DMS79 treated with DMSO at 0.1 percent for 48 hours (cell line): Measurements from ENCODE around the gene OLIG1.

Experiments
- DNase-seq: peaks from one replicate; lab custom pipeline; 2025; lab: John Stamatoyannopoulos, UW

The OLIG1 gene

GRCh38 chr21:33063907-33064622 is 5.9 kb upstream of the OLIG1 start:
- no peak for DNase-seq

GRCh38 chr21:33064623-33065390 is 5.1 kb upstream of the OLIG1 start:
- no peak for DNase-seq

DNA sequence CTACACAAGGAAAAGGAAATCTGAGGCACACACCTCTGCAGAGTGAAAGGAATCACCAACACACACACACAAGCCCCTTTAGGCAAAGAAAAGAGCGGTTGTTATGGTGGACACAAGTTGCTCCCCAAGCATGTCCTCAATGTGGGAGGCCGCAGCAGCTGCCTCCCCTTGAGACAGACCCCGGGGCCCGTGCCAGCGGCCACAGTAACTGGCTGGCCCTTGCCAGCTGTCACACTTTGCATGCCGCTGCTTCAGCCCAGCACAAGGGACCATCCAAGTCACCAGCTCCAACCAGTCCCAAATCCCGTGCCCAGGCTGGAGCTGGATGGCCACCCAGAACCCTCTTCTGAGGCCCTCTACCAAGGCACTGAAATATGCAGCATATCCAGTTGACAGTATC is 2.9 kb upstream of the OLIG1 start:
- no peak for DNase-seq

GRCh38 chr21:33067457-33067856 is 2.5 kb upstream of the OLIG1 start:
- DNase-seq, result no peak

DNA sequence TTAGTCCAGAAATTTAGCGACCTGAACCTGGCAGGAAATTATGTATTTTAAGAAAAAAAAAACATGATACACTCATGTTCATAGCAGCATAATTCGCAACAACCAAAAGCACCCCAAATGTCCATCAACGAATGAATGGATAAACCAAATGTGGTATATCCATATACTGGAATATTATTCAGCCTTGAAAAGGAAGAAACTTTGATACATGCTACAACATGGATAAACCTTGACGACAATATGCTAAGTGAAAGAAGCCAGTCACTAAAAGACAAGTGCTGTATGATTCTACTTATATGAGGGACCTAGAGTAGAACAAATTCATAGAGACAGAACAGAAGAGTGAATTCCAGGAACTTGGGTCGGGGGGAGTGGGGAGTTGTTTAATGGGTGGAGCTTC is 698 bp upstream of the OLIG1 start:
- DNase-seq, result no peak

GRCh38 chr21:33069645-33069993 is 322 bp upstream of the OLIG1 start:
- DNase-seq, result no peak

DNA sequence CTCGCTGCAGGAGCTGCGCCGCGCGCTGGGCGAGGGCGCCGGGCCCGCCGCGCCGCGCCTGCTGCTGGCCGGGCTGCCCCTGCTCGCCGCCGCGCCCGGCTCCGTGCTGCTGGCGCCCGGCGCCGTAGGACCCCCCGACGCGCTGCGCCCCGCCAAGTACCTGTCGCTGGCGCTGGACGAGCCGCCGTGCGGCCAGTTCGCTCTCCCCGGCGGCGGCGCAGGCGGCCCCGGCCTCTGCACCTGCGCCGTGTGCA is 730 bp downstream of the OLIG1 start:
- DNase-seq, result no peak

DNA sequence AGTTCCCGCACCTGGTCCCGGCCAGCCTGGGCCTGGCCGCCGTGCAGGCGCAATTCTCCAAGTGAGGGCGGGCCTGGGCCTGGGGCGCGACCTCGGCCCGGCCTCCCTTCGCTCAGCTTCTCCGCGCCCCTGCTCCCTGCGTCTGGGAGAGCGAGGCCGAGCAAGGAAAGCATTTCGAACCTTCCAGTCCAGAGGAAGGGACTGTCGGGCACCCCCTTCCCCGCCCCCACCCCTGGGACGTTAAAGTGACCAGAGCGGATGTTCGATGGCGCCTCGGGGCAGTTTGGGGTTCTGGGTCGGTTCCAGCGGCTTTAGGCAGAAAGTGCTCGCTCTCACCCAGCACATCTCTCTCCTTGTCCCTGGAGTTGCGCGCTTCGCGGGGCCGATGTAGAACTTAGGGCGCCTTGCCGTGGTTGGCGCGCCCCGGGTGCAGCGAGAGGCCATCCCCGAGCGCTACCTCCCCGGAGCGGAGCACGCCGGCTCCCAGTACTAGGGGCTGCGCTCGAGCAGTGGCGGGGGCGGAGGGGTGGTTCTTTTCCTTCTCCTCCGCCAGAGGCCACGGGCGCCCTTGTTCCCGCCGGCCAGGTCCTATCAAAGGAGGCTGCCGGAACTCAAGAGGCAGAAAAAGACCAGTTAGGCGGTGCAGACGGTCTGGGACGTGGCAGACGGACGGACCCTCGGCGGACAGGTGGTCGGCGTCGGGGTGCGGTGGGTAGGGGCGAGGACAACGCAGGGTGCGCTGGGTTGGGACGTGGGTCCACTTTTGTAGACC is 1.2 kb downstream of the OLIG1 start:
- no peak for DNase-seq

GRCh38 chr21:33071770-33072306 is 1.9 kb downstream of the OLIG1 start:
- no peak for DNase-seq

GRCh38 chr21:33073636-33074035 is 3.7 kb downstream of the OLIG1 start:
- DNase-seq, result no peak

- DNase-seq, result no peak
Observed at GRCh38 chr21:33075128-33075527, 5.2 kb downstream of the OLIG1 start.

GRCh38 chr21:33075596-33076195 is 5.8 kb downstream of the OLIG1 start:
- DNase-seq, result no peak

DNA sequence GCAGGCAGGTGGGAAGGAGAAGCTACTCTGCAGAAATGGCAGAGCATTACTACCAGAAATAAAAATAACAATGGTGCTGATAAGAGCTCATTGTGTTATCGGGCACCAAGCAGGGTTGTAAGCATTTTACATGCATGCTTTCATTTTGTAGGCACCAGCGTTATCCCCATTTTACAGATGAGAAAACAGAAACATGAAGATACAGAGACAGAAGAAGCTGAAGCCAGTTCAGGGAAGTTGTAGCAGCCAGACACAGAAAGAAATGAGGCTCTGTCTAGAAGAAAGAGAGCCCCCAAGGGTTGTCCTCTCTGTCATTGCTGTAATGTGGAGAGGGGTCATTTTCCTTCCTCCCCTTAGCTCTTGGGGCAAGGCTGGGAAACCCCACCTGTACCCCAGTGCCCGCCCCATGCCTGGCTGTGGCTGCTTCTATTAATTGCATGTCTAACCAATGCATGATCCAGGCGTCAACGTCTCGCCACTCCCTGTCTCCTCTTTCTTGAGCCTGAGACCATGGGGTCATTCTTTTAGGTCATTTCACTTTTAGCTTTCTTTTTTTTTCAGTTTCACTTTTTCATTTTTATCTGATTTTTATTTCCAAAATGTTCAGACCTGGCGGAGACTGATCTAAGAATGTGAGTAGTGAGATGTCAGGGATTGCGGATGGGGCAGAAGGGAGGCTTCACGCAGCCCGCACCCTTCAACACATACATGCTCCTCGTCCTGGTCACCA is 6.8 kb downstream of the OLIG1 start:
- DNase-seq, result no peak

- no peak for DNase-seq
Observed at GRCh38 chr21:33078907-33079582, 9.1 kb downstream of the OLIG1 start.

DNA sequence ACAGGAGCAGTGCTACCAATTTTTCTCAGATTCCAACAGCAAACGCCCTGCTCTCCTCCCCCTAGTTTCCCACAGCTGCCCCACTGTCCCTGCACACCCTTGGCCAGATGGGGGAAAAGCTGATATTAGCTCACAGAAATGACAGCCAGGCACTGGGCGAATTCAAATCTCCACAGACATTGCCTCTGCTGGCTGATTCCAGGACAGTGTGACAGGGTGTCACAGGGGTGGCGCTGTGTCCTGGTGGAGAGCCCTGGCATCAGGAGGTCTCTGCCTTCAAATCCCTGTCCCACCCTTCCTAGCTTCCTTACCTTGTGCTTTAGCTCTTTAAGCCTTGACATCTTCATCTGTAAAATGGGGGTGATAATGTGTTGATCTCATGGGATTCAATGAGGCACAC is 10.4 kb downstream of the OLIG1 start:
- DNase-seq, result no peak

- DNase-seq, result no peak
Observed at GRCh38 chr21:33080776-33081175, 10.8 kb downstream of the OLIG1 start.

DNA sequence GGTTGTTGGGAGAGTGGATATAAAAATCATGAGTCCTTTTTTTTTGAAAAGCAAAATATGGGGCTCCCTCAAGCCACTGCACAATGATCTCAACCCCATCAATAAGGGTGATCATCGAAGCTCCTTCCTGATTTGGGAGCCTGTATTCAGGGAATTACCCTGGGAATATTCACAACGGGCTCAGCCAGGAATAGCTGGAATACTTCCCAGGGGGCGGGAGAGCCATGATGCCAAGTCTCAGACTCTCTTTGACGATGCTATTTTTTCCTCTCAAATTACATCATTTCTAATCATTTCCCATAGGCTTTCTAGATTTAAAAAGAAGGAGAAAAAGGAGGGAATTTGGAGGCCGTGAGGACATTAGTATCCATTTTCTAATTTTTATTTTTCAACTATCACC is 18.4 kb downstream of the OLIG1 start:
- DNase-seq, result no peak

DNA sequence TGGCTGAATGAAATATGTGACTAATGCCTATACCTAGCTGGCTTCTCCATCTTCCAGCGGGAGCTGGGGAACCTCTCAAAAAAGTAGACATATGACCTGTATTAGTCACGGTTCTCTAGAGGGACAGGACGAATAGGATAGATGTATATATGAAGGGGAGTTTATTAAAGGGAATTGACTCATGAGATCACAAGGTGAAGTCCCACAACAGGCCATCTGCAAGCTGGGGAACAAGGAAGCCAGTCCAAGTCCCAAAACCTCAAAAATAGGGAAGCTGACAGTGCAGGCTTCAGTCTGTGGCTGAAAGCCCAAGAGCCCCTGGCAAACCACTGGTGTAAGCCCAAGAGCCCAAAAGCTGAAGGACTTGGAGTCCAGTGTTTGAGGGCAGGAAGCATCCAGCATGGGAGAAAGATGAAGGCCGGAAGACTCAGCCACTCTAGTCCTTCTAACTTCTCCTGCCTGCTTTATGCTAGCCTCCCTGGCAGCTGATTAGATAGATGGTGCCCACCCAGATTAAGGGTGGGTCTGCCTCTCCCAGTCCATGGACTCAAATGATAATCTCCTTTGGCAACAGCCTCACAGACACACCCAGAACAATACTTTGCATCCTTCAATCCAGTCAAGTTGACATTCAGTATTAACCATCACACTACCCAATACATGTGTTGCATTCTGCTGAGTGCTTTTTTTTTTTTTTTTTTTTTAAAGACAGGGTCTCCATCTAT is 19.6 kb downstream of the OLIG1 start:
- DNase-seq, result no peak

DNA sequence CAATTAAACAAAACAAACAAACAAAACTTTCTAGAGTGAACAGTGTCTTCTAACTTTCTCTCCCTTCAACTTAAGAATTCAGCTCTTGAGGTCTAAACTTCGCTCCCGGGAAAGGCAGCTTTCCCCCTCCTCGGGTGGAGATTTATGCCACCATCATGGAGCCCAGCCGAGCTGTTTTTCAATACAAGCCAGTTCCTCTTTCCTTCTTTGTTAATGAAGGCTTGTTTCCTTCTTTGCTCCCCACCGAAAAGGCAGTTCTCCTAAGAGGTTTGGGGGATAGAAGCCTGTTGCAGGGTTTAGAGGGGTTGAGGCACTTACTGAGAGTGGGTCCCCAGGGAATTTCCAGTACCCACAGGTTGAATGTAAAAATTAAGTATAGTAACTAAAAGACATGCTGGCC is 26.5 kb downstream of the OLIG1 start:
- DNase-seq, result no peak

GRCh38 chr21:33099131-33099530 is 29.2 kb downstream of the OLIG1 start:
- DNase-seq, result no peak
